CD4-positive, alpha-beta T cell treated with Interferon gamma for 1 hour (primary cell): ENCODE data around the gene CLN6.

Experiments
- DNase-seq: peaks from one replicate; pipeline ENCODE4 v3.0.0-alpha.2; 2020

Gene CLN6

DNA sequence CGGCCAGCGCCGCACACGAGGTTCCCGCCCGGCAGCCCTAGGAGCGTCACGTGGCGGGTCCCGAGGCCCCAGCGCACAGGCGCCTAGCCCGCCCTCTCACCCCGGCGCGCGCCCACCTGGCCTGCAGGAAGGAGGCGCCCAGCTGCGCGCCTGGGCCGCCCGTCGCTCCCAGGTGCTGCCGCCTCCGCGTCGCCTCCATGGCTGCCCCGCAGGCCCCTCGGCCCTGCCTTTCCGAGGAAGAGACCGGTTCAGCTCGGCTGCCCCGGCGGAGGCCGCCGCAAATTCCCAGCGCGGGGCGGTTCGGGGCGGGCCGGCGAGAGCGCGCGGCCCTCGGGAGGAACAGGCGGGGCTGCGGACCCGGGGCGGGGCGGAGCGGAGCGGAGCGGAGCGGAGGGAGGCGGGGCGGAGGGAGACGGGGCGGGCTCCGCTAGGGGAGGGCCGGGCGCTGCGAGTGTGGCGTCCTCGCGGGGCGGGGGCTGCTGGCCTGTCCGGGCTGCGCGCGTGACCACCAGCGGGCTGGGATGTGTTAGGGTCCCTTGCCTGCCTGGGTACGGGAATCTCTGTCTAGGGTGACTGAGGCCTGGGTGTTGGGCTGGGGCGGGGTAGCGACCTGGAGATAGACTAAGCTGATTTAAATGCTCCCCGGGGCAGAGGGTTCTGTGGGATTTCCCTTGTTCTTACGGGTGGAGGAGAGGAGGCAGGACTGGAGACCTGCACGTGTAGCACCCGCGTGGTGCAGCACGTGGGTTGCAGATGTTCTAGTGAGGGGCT, at the start of gene CLN6:
Gene CLN6 (minus strand): TSS at position 343 of the 771 bp plus-strand sequence. CDS start 144 bp downstream, at position 199.
- peak; percentile 81 for DNase-seq

DNA sequence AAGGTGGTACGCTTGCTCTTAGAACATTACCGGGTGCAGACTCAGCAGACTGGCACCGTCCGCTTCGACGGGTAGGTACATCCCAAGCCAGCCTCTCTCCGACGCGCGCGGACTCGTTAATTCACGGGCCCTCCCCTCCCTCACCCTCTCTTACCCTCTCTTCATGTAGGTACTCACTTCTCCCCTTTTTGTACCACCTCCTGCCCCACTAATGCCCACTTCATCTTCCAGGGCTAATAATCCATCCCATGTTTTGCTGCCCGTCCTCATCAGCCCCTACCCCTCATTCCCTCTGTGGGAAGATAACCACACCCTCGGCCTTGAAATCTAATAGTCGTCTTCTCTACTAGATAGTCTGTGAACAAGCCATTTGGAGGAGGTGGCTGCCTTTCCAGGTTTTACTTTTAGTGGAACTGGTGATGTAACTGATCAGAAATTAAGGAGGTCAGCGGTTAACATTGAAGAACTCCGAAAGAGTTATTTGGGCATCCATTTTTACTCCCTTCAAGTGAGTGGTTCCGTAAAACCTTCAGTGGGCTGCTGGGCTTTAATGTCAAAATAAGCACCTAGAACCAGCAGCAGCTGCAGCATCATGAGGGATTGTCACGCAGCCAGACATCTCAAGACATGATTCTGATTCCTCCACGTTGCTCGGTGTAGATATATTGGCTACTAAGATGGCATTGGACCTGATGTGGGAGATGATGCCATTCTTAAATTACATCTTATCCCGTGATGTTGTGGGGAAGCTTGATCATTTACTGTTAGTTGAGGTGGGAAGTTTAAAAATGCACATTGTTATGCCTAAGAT, 49.3 kb upstream of the CLN6 start:
- DNase-seq = no peak

DNA sequence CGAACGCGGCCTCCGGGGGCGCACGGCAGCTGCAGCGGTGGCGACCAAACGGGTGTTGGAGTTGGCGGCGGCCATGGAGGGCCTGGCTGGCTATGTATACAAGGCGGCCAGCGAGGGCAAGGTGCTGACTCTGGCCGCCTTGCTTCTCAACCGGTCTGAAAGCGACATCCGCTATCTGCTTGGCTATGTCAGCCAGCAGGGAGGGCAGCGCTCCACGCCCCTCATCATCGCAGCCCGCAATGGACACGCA, 48.7 kb upstream of the CLN6 start:
- no peak for DNase-seq

DNA sequence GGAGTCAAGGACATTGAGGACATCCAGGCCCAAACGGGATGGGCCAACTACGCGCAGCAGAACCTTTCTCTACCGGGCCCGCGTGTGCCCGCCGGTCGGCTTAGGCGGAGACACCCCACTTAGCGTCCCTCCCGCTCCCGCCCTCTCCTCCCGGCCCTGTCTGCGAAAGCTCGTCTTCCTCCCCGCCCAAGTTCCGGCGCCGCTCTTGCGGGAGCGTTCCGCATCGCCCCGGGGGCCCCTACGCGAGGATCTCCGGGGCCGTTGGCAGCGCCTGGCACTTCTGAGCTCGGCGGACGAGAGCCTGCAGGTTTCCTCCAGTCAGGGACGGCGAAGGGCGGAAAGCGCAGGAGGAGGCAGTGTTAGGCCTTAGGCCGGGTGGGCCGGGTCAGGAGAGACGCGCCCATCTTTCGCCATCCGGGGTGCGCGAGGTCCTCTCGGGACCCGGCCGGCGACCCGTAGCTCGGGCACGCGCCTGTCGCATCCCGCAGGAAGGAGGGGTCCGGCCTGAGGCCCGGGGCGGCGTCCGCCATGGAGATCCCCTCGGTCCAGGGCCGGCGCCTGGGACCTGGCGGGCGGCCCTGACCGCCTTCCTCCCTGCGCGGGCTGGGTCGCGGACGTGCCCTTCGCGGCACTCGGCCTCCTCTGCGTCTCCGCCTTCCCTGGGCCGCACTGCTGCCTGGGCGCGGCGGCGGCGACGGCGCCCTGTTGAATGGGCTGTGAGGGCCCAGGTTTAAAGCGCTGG, 48.2 kb upstream of the CLN6 start, which contains the start of gene FEM1B:
Gene FEM1B (plus strand): TSS at position 143 of the 742 bp plus-strand sequence. CDS start 673 bp downstream, outside the sequence.
- DNase-seq = peak; percentile 88

DNA sequence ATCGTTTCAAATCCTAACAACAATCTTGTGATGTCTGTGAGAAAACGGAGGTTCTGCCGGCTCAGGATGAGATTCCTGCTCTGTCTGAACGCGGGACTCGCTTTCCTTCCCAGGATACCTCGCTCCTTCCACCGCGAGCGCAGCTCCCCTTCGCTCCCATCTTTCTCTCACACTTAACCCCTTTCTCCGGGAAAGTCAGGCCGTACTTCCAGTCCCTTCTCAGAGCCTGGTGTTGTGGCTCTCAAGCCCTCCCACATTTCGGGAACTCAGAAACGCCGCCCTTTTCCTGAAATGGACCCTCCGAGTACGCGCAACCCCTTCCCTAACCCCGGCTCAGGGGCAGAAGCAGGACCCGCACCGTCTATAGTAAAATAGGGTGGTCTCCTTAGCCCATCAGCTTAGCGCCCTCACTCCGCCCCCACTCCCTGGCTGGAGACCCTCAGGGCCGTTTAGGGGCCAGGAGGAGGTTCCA, 47.6 kb upstream of the CLN6 start:
- no peak for DNase-seq

DNA sequence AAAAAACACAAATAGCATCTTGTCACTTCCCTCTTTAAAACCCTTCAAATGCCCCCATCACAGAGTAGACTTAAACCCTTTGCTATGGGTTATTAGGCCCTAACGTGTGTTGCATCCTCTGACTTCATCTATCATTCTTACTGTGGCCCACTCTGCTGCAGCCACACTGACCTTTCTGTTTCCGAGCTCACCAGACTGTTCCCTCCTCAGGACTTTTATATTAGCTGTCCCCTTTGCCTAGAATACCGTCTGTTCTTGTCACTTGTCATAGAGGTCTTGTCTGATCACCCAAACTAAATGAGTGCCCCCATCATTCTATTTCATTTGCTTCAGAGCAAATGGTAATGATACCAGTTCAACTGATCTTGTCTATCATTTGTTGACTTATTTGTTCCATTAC, 47.1 kb upstream of the CLN6 start:
- DNase-seq = no peak

DNA sequence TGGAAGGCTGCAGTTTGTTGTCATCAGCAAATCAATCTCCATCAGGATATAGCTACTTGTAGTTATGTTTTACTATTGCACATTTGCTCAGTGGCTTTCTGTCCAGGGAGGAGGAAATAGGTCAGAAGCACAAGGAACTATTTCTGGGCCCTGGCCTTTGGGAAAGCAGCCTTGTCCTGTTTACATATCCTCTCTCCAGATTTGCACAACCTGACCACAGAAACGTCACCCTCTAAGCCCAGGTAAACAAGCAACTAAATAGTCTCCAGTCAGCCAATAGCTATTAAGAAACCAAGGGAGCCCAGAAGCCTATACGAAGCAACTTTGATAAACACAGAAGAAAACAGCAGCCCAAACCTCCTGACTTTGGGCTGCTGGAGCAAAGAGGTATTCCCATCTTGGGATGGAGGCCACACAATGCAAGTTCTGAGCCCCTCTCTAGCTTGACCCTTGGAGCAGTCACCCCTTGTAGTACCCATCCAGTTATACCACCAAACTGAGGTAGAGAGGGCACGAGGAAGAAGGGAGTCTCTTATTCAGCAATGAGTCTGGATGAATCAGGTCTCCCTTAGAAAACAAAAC, 45.7 kb upstream of the CLN6 start:
- DNase-seq = no peak

DNA sequence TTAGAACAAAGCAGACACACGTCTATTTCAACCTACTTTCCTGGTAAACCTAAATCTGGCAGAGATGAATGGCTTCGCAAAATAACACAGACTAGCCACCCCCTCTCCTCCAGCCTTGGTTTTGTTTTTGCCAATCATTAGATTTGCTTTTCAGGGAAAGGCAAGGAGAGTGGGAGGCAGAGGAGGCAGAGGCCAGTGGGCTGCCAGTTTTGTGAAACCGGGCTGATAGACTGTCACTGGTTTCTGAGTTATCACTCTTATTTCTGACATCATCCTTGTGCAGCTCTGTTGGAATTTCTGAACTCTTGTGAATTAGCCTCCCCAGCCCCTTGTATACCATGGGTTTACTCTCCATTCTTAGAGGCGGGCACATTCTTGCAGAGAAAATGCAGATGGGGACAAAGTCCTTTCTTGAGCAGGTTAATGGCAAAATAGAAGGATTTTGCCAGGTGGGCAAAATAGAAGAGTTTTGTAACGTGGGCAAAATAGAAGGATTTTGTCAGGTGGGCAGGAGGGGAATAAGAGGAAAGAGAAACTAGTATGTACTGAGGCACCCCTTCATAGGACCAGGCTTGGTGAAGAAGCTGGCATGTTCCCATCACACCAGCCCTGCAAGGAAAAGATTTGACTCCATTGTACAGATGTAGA, 44.8 kb upstream of the CLN6 start:
- no peak for DNase-seq

DNA sequence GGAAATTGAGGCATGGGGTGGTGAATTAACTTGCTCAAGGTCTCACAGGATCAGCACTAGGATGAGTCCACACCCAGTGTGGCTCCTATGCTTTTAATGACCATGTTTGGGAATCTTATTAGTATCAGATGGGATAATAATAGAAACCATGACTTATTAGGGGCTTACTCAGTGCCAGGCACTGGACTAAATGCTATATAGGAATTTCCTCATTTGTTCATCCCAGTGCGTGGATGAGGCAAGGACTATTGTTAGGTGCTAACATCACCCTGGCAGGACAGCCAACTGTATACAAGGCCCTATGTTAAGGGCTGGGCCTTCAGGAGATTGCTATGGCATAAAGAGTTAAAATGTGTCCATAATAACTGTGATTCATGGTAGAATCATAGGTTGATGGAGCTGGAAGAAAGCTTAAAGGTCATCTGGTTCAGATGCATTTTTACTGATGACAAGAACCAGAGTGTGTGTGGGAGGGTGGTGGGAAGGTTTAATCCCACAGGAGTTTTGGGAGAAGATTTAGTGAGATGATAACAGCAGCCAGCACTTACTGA, 43.3 kb upstream of the CLN6 start:
- no peak for DNase-seq

DNA sequence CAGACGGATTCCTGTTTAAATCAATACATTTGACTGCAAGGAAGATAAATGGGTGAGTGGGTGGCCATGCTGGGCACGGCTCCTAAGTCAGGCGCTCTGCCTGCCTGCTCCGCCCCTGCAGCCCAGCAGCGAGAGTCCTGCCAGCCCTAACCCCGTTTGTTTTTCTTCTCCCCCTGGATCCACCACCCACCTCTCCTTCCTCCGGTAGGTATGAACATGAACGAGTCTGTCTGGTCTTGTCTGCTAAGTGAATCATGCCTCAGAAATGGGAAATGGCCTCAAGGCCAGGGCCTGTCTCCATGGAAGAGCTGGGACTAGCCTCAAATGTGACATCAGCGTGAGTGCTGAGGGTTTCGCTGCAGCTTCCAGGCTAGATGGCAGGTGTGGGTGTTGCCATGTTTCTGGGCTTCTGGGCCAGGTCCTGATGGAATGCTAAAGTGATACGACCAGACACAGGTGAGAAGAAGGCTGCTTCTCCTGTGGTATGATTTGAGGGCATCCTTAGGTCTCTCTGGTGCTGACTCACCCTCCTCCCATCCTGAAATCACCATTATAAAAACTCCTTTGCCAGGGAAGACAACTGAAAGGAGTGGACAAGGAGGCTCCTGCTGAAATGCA, 42.4 kb upstream of the CLN6 start:
- no peak for DNase-seq

DNA sequence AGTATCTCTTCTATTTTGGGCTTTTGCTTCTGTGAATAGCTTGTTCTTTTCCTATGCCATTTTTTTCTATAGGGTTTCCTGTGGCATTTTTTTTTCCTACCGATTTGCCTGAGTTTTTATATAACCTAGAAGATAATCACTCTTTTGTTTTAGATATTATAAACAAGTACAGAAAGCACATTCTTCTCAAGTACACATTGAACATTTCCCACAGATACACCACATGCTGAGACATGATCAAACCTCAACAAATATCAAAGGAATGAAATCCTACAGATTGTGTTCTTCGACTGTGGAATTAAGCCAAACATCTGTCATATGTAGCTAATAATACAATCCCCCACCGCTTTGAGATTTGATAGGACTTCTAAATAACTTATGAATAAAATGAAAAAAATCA, 38.9 kb upstream of the CLN6 start:
- DNase-seq = no peak

DNA sequence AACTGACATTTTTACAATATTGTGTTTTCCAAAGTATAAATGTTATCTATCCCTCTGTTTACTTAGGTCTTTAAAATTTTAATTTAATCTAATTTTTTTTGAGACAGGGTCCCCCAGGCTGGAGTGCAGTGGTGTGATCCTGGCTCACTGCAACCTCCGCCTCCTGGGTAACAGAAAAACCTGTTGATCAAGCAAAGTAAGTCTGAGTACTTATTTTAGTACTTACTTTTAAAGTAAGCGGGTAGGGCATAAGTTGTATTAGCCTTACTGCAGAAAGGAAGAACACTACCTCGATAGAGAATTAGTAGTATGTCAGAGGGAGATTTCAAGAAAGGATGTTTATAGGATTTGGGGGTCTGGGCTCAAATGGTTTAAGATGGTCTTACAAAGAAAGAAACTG, 36.1 kb upstream of the CLN6 start:
- no peak for DNase-seq

DNA sequence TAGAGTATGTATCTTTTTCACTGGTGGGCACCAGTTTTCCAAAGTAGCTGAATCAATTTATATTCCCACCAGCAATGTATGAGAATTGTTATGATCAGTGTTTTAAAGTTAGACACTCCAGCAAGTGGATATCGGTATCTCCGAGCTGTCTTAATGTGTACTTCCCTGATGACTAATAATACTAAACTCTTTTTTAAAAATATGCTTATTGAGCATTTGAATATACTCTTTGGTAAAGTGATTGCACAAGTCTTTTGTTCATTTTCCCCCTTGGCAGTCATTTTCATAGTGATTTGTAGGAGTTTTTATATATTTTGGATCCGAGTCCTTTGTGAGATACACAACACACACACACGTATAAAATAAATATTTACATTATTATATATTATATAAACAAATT, 35.6 kb upstream of the CLN6 start:
- DNase-seq = no peak

DNA sequence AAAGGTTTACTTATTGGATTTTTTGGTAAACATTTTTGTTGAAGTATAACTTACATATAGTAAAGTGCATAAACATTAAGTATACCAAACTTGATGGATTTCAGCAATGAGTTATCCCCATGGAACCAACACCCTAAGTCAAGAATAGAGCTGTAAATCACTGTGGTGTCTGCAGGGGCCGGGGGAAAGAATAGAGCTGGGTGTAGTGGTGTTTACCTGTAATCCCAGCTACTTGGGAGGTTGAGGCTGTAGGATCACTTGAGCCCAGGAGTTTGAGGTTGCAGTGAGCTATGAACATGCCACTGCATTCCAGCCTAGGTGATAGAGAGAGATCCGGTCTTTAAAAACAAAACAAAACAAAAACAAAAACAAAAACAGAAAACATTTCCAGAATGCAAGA, 34.8 kb upstream of the CLN6 start:
- no peak for DNase-seq

DNA sequence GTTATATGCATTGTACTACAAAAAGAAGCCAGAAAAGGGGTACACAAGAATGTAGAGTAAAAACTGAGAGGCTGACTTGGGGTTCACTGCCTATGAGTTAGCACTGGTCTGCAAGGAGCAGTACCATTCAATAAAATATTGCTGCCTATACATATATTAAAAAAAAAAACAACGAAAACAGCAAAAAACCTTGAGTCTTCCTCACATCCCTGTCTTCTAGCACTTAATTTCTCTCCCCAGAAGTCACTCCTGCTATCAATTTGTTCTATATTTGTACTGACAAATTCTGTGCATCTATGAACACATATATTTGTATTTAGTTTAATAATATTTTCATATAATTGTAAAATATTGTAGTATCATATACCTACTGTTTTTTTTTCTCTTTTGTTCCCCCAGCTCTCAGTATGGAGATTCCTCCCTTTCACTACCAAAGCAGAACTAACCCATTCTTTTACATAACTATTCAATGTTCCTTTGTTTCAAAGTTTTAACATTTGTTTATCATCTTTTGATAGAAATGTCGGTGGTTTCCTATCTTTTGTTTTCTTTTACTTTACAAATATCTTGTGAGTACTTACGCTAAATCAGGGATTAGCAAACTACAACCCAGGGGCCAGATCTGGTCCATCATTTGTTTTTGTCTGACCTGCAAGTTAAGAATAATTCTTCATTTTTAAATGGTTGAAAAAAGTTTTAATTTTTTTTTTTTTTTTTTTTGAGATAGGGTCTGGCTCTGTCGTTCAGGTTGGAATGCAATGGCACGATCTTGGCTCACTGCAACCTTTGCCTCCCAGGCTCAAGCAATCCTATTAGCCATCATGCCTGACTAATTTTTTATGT, 33.2 kb upstream of the CLN6 start:
- no peak for DNase-seq

DNA sequence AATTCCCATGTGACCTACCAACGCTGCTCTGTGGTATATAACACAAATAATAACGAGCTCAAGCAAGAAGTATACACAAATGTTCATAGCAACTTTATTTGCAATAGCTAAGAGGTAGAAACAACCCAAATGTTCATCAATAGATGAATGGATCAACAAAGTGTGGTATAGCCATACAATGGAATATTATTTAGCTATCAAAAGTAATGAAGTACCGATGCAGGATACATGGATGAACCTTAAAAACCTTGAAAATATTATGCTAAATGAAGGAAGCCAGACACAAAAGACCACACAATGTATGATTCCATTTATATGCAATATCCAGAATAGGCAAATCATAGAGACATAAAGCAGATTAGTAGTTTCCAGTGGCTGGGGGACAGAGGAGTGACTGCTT, 32.5 kb upstream of the CLN6 start:
- no peak for DNase-seq

DNA sequence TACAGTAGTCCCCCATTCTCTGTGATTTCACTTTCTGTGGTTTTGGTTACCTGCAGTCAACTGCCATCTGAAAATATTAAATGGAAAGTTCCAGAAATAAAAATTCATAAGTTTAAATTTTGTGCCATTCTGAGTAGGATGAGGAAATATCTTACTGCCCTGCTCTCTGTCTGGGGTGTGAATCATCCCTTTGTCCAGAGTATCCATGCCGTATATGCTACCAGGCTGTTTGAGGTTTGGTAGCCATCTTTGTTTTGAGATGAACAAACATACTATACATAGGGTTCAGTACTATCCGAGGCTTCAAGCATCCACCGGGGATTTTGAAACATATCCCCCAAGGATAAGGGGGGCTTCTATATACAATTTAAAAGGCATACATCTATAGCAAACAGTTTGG, 31.7 kb upstream of the CLN6 start:
- no peak for DNase-seq

DNA sequence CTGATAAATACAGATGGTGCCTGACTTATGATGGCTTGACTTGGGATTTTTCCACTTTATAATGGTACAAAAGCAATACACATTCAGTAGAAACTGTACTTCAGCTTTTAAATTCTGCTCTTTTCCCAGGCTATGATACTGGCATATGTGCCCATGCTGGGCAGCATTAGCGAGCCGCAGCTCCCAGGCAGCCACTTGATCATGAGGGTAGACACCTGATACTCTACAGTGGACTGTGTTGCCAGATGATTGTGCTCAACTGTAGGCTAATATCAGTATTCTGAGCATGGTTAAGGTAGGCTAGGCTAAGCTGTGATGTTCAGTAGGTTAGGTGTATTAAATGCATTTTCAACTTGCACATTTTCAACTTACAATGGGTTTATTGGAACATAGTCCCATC, 30.4 kb upstream of the CLN6 start:
- no peak for DNase-seq

DNA sequence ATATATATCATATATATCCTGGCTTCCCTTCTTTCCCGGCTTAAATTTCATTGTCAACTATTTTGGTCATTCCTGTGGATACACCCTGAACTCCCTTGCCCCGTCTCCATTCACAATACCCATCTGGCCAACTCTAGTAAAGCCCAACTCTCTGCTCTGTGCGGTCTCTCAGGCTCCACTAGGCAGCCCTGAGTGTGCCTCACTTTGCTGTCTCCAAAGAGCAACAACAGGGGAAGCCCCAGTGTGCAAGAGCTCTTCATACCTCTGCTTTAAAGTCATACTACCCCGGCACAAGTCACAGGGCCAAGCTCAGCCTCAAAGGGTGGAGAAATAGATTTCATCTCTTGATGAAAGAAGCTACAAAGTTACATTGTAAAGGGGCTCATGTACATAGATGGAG, 29.2 kb upstream of the CLN6 start:
- peak; percentile 6 for DNase-seq

DNA sequence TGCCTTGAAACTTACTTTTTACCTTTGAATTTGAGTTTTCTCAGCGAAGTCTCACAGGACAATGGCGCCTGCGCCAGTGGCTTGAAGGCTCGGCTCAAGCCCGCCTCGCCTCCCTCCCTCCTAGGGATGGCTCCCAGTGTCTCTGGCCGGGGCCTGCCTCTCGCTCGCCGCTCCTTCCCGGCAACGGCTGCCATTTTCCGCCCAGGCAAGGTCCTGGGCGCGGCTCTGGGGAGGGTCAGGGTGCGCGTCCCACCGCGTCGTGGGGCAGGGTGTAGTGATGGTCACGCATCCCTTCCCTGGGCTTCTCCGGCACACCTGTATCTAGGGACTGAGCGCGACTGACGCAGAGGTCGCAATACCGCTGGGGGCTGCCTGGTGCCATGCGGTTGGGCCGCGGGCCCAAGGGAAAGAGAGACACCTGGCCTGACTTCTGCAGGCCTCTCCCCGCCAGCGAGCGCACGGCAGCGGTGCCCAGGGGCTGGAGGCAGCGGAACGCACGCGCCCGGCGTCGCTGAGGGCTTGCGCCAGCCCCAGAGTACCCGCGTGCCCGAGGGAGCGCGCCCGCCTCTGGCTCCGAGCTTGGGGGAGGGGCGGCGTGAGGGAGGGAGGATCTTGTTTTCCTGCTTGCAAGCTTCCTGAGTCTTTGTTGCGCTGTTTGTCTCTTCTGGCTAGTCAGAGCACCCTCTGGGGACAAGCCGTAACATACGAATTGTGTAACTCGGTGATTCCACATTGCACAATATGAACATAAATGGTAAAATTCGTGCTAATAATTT, 27.3 kb upstream of the CLN6 start:
- DNase-seq = peak; percentile 68
